ENCODE measurements around the gene ZSWIM4. TPM values are rescaled to one million over a fixed set of nuclear protein-coding genes. Genes with fewer than 3 reads are reported as not detected.
A peak's percentile ranks its signal among the peaks of the same experiment; 100 is the strongest.

ZSWIM4 gene
- total and polyA plus RNA-seq, 2 of the 13 experiments (the other 11 are each of a cell fraction or from before 2014, with no cell fraction given), result 0.33 to 0.86 TPM

- TF ChIP-seq CHD4 (IDR thresholded peaks at IDR 0.05; ENCODE audit: borderline replicate concordance, low read length) (peak; percentile 75; the same call in 1 of the 2 replicates), HOXA5 (CRISPR knock-in tag; IDR thresholded peaks at IDR 0.05) (no peak; the same call in none of the 2 replicates), MXI1 (IDR thresholded peaks at IDR 0.05; ENCODE audit: borderline replicate concordance, low read depth, low read length) (0 out of 3 replicates have a peak, but pooled peaks have one; percentile 10), FOXJ3 (CRISPR knock-in tag; IDR thresholded peaks at IDR 0.05; ENCODE audit: borderline replicate concordance) (0 out of 2 replicates have a peak, but pooled peaks have one; percentile 5), IRF2 (CRISPR knock-in tag; IDR thresholded peaks at IDR 0.05) (peak; percentile 28; the same call in 1 of the 2 replicates), ZBTB10 (CRISPR knock-in tag; IDR thresholded peaks at IDR 0.05; ENCODE audit: borderline replicate concordance) (peak; percentile 82; the same call in 1 of the 2 replicates), ZNF614 (CRISPR knock-in tag; IDR thresholded peaks at IDR 0.05; ENCODE audit: borderline replicate concordance) (peak; percentile 54; the same call in 1 of the 2 replicates), NR2F6 (IDR thresholded peaks at IDR 0.05) (no peak), NR2F6 (CRISPR knock-in tag; IDR thresholded peaks at IDR 0.05) (no peak), ADNP (CRISPR knock-in tag; IDR thresholded peaks at IDR 0.05) (0 out of 2 replicates have a peak, but pooled peaks have one; percentile 25), ZKSCAN8 (CRISPR knock-in tag; IDR thresholded peaks at IDR 0.05; ENCODE audit: borderline replicate concordance) (no peak), ZNF331 (CRISPR knock-in tag; IDR thresholded peaks at IDR 0.05) (peak; percentile 32; the same call in 1 of the 2 replicates), POLR2AphosphoS5 (IDR thresholded peaks at IDR 0.05; ENCODE audit: low read depth, low read length) (peak; percentile 34; the same call in 1 of the 2 replicates), ZNF414 (CRISPR knock-in tag; IDR thresholded peaks at IDR 0.05) (peak; percentile 79; the same call in 1 of the 2 replicates), MXD1 (CRISPR knock-in tag; IDR thresholded peaks at IDR 0.05) (no peak), HDAC1 (CRISPR knock-in tag; IDR thresholded peaks at IDR 0.05) (peak; percentile 72), ZNF281 (CRISPR knock-in tag; IDR thresholded peaks at IDR 0.05; ENCODE audit: borderline replicate concordance) (peak; percentile 71; the same call in 1 of the 2 replicates), ZNF230 (CRISPR knock-in tag; IDR thresholded peaks at IDR 0.05) (0 out of 2 replicates have a peak, but pooled peaks have one; percentile 3), ZNF556 (CRISPR knock-in tag; IDR thresholded peaks at IDR 0.05; ENCODE audit: borderline replicate concordance) (peak; percentile 20; the same call in 1 of the 2 replicates), CBX5 (CRISPR knock-in tag; IDR thresholded peaks at IDR 0.05; ENCODE audit: borderline replicate concordance) (0 out of 2 replicates have a peak, but pooled peaks have one; percentile 35), STAG1 (CRISPR knock-in tag; IDR thresholded peaks at IDR 0.05) (peak; percentile 16; the same call in 1 of the 2 replicates), ZBTB42 (CRISPR knock-in tag; IDR thresholded peaks at IDR 0.05) (peak; percentile 99), REL (CRISPR knock-in tag; conservative IDR thresholded peaks at IDR 0.05) (no peak)
Observed at GRCh38 chr19:13847407-13848339, 52.4 kb downstream of the ZSWIM4 start (continued).
